ENCODE data around the gene TDRD5. TPM values are rescaled to one million over a fixed set of nuclear protein-coding genes. Genes with fewer than 3 reads are reported as not detected.
A peak's percentile ranks its signal among the peaks of the same experiment; 100 is the strongest.

TDRD5 gene
- polyA plus RNA-seq, 2 donors: 0.48 to 0.71 TPM

GRCh38 chr1:179575497-179576314, 15.9 kb upstream of the TDRD5 start, which contains the start of gene NPHS2:
NPHS2 (minus strand) TSS chr1:179575948; CDS start chr1:179575864, 84 bp downstream.
- Histone ChIP-seq H3K9me3 (ENCODE audit: control insufficient read depth in 2 of 2, insufficient read depth in 1 of 2, low read depth in 1 of 2, low read length in 1 of 2) (peaks cover 0 to 3% of the 10 kb centered on the region in 2 donors), H3K36me3 (ENCODE audit: control insufficient read depth in 2 of 2, insufficient read depth in 2 of 2, low read length in 1 of 2) (no peaks in the 10 kb centered on the region), H3K4me3 (ENCODE audit: low read depth in 1 of 2, low read length in 2 of 2) (no peak within 1 kb of the TSS), H3K4me1 (ENCODE audit: control insufficient read depth in 2 of 2, insufficient read depth in 2 of 2, low read length in 1 of 2) (no peaks in the 10 kb centered on the region), H3K27ac (ENCODE audit: low read depth in 2 of 2, low read length in 1 of 2) (no peak within 1 kb of the TSS), H3K27me3 (ENCODE audit: control insufficient read depth in 1 of 2, insufficient read depth in 2 of 2, low read length in 2 of 2) (peaks cover 2 to 10% of the 10 kb centered on the region in 2 donors)
- 5% methylated on average over 75 to 77 of the region's 77 CpGs for WGBS, 2 donors

DNA sequence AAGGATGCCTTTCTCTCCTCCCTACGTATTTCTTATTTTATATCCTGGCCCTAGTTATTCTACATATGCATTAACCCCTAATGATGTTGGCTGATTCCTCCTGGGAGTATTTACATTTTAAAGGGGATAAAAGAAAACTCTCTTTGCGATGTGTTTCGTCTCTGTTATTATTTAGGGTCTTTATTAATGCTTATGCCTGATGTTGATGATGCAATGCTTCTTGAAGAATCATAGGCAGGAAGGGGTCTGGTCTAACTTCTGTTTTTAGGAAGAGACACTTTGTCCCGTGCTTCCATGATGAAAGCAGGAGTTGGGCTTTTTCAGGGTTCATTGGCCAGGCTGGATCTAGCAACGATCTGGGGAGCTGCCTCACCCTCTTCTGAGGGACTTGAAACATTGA, 15.1 kb upstream of the TDRD5 start:
- Histone ChIP-seq H3K9me3 (ENCODE audit: control insufficient read depth in 2 of 2, insufficient read depth in 1 of 2, low read depth in 1 of 2, low read length in 1 of 2) (peaks cover 0 to 3% of the 10 kb centered on the region in 2 donors), H3K36me3 (ENCODE audit: control insufficient read depth in 2 of 2, insufficient read depth in 2 of 2, low read length in 1 of 2) (no peaks in the 10 kb centered on the region), H3K27ac (ENCODE audit: low read depth in 2 of 2, low read length in 1 of 2) (no peak overlapping the region), H3K4me1 (ENCODE audit: control insufficient read depth in 2 of 2, insufficient read depth in 2 of 2, low read length in 1 of 2) (no peaks in the 10 kb centered on the region), H3K27me3 (ENCODE audit: control insufficient read depth in 1 of 2, insufficient read depth in 2 of 2, low read length in 2 of 2) (peaks cover 2 to 10% of the 10 kb centered on the region in 2 donors), H3K4me3 (ENCODE audit: low read depth in 1 of 2, low read length in 2 of 2) (no peak overlapping the region)
- 32 to 40% methylated on average over 5 of the region's 5 CpGs for WGBS, 2 donors

- Histone ChIP-seq H3K4me1 (ENCODE audit: control insufficient read depth in 2 of 2, insufficient read depth in 2 of 2, low read length in 1 of 2) (peaks cover 0 to 4% of the 10 kb centered on the region in 2 donors), H3K9me3 (ENCODE audit: control insufficient read depth in 2 of 2, insufficient read depth in 1 of 2, low read depth in 1 of 2, low read length in 1 of 2) (peaks cover 0 to 2% of the 10 kb centered on the region in 2 donors), H3K27me3 (ENCODE audit: control insufficient read depth in 1 of 2, insufficient read depth in 2 of 2, low read length in 2 of 2) (no peaks in the 10 kb centered on the region), H3K4me3 (ENCODE audit: low read depth in 1 of 2, low read length in 2 of 2) (no peak overlapping the region), H3K27ac (ENCODE audit: low read depth in 2 of 2, low read length in 1 of 2) (no peak overlapping the region), H3K36me3 (ENCODE audit: control insufficient read depth in 2 of 2, insufficient read depth in 2 of 2, low read length in 1 of 2) (no peaks in the 10 kb centered on the region)
- 86 to 90% methylated on average over 5 of the region's 5 CpGs for WGBS, 2 donors
These were observed 7.8 kb upstream of the TDRD5 start for GRCh38 chr1:179583771-179584320.

DNA sequence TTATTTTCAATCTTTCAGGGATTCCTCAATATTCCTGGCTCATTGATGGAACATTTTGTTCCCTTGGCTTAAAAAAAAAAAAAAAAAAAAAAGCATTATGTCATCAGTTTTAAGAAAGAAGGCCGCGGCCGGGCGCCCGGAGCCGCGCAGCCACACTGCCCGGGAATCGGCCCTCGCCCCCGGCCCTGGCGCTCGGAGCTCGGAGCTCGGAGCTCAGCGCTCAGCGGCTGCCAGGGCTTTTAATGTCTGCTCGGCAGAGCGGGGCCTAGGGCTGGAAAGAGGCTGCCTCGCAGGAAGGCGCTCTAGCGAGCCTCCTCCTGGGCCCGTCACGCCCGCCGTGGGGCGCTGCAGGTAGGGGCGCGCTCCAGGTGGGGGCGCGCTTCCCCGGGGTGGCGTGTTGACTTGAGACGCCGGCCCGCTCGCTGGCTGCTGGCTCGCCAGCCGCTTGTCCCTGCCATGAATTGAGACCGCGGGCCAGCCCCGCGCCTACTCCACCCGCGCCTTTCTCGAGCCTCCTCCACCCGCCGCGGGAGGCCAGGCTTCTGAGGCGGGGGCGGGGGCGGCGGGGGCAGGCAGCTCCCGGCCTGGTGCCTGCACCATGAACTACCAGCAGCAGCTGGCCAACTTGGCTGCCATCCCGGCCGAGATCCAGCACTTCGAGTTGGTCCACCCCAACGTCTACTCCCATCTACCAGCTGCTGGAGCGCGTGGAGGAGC, 5.4 kb upstream of the TDRD5 start:
- 3 to 4% methylated on average over 59 to 60 of the region's 60 CpGs for WGBS, 2 donors
- H3K4me1 ChIP-seq (ENCODE audit: control insufficient read depth in 2 of 2, insufficient read depth in 2 of 2, low read length in 1 of 2): peaks cover 0 to 4% of the 10 kb centered on the region in 2 donors
- peak overlapping the region; percentile 12 to 32 for H3K4me3 ChIP-seq (ENCODE audit: low read depth in 1 of 2, low read length in 2 of 2)
- peaks cover 0 to 2% of the 10 kb centered on the region in 2 donors for H3K9me3 ChIP-seq (ENCODE audit: control insufficient read depth in 2 of 2, insufficient read depth in 1 of 2, low read depth in 1 of 2, low read length in 1 of 2)
- peak overlapping the region; percentile 6 to 42 for H3K27ac ChIP-seq (ENCODE audit: low read depth in 2 of 2, low read length in 1 of 2)
- no peaks in the 10 kb centered on the region for H3K27me3 ChIP-seq (ENCODE audit: control insufficient read depth in 1 of 2, insufficient read depth in 2 of 2, low read length in 2 of 2)
- H3K36me3 ChIP-seq (ENCODE audit: control insufficient read depth in 2 of 2, insufficient read depth in 2 of 2, low read length in 1 of 2): no peaks in the 10 kb centered on the region

DNA sequence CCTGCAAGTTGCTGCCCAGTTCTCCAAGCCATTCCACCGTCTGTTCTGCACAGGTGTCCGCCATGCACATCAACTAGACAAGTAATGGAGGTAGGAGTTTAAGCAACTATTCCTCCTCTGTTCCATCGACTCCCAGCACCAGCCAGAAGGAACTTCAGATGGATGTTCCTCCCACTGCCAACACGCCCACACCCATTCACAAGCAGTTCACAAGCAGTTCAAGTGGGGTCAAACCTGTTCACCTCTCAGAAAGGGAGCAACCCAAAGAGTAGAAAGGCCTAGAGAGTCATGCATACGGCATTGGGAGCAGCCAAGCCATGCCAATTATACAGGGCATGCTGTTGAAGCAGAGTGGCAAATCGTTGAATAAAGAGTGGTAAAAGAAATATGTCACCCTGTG, 4.3 kb upstream of the TDRD5 start:
- no peak overlapping the region for H3K4me3 ChIP-seq (ENCODE audit: low read depth in 1 of 2, low read length in 2 of 2)
- no peak overlapping the region for H3K27ac ChIP-seq (ENCODE audit: low read depth in 2 of 2, low read length in 1 of 2)
- peaks cover 0 to 2% of the 10 kb centered on the region in 2 donors for H3K9me3 ChIP-seq (ENCODE audit: control insufficient read depth in 2 of 2, insufficient read depth in 1 of 2, low read depth in 1 of 2, low read length in 1 of 2)
- 88 to 93% methylated on average over 6 of the region's 6 CpGs for WGBS, 2 donors
- no peaks in the 10 kb centered on the region for H3K27me3 ChIP-seq (ENCODE audit: control insufficient read depth in 1 of 2, insufficient read depth in 2 of 2, low read length in 2 of 2)
- peaks cover 4 to 8% of the 10 kb centered on the region in 2 donors for H3K4me1 ChIP-seq (ENCODE audit: control insufficient read depth in 2 of 2, insufficient read depth in 2 of 2, low read length in 1 of 2)
- H3K36me3 ChIP-seq (ENCODE audit: control insufficient read depth in 2 of 2, insufficient read depth in 2 of 2, low read length in 1 of 2): no peaks in the 10 kb centered on the region

GRCh38 chr1:179588425-179589024, 3.1 kb upstream of the TDRD5 start:
- no peaks in the 10 kb centered on the region for H3K27me3 ChIP-seq (ENCODE audit: control insufficient read depth in 1 of 2, insufficient read depth in 2 of 2, low read length in 2 of 2)
- 87 to 91% methylated on average over 18 of the region's 18 CpGs for WGBS, 2 donors

DNA sequence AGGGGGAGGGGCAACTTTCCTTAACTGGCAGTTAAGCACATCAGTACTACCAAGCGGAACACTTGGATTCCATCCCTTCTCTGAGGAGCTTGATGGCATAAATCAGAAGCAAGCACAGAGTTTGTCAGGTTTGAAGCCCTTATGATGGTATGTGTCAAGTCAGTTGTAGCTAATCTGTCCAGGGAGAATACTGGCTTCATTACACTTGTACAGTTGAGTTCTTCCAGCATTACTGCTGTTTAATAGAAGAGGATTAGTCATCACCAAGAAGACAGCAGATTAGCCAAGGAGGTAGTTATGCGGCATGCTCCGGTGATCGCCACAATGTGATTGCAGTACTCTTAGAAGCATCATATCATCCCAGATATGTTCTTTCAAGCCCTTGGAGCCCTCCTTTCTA, 2.1 kb upstream of the TDRD5 start:
- Histone ChIP-seq H3K9me3 (ENCODE audit: control insufficient read depth in 2 of 2, insufficient read depth in 1 of 2, low read depth in 1 of 2, low read length in 1 of 2) (peaks cover 0 to 2% of the 10 kb centered on the region in 2 donors), H3K4me3 (ENCODE audit: low read depth in 1 of 2, low read length in 2 of 2) (no peak overlapping the region), H3K27ac (ENCODE audit: low read depth in 2 of 2, low read length in 1 of 2) (no peak overlapping the region), H3K27me3 (ENCODE audit: control insufficient read depth in 1 of 2, insufficient read depth in 2 of 2, low read length in 2 of 2) (no peaks in the 10 kb centered on the region), H3K4me1 (ENCODE audit: control insufficient read depth in 2 of 2, insufficient read depth in 2 of 2, low read length in 1 of 2) (peaks cover 4 to 8% of the 10 kb centered on the region in 2 donors), H3K36me3 (ENCODE audit: control insufficient read depth in 2 of 2, insufficient read depth in 2 of 2, low read length in 1 of 2) (no peaks in the 10 kb centered on the region)
- 83 to 94% methylated on average over 4 of the region's 4 CpGs for WGBS, 2 donors

More at GRCh38 chr1:179588425-179589024, 3.1 kb upstream of the TDRD5 start:
- Histone ChIP-seq H3K4me1 (ENCODE audit: control insufficient read depth in 2 of 2, insufficient read depth in 2 of 2, low read length in 1 of 2) (peaks cover 4 to 8% of the 10 kb centered on the region in 2 donors), H3K4me3 (ENCODE audit: low read depth in 1 of 2, low read length in 2 of 2) (no peak overlapping the region), H3K9me3 (ENCODE audit: control insufficient read depth in 2 of 2, insufficient read depth in 1 of 2, low read depth in 1 of 2, low read length in 1 of 2) (peaks cover 0 to 2% of the 10 kb centered on the region in 2 donors), H3K27ac (ENCODE audit: low read depth in 2 of 2, low read length in 1 of 2) (no peak overlapping the region), H3K36me3 (ENCODE audit: control insufficient read depth in 2 of 2, insufficient read depth in 2 of 2, low read length in 1 of 2) (no peaks in the 10 kb centered on the region)

DNA sequence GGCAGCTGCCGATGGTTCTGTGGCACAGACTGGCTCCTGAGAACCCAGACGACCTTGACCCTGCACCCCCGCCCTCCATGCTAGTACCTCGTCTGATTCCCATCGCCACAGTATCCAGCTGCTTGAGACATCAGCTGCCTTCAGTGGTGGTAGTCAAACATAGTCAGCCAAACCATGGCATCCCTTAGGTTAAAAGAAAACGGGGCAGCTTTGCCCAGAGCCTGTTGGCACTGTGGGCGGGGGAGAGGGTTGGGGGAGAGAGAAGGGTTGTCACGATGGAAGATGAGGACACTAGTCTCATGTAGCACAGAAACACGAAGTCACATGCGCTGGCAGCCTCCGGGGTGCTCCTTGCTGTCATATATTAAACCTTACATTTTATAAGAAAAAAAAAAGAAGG, 961 bp upstream of the TDRD5 start:
- Histone ChIP-seq H3K4me1 (ENCODE audit: control insufficient read depth in 2 of 2, insufficient read depth in 2 of 2, low read length in 1 of 2) (peaks cover 4 to 8% of the 10 kb centered on the region in 2 donors), H3K9me3 (ENCODE audit: control insufficient read depth in 2 of 2, insufficient read depth in 1 of 2, low read depth in 1 of 2, low read length in 1 of 2) (peaks cover 0 to 2% of the 10 kb centered on the region in 2 donors), H3K27me3 (ENCODE audit: control insufficient read depth in 1 of 2, insufficient read depth in 2 of 2, low read length in 2 of 2) (no peaks in the 10 kb centered on the region), H3K36me3 (ENCODE audit: control insufficient read depth in 2 of 2, insufficient read depth in 2 of 2, low read length in 1 of 2) (no peaks in the 10 kb centered on the region), H3K27ac (ENCODE audit: low read depth in 2 of 2, low read length in 1 of 2) (no peak overlapping the region), H3K4me3 (ENCODE audit: low read depth in 1 of 2, low read length in 2 of 2) (no peak overlapping the region)
- WGBS, 2 donors: 84 to 85% methylated on average over 11 of the region's 11 CpGs

DNA sequence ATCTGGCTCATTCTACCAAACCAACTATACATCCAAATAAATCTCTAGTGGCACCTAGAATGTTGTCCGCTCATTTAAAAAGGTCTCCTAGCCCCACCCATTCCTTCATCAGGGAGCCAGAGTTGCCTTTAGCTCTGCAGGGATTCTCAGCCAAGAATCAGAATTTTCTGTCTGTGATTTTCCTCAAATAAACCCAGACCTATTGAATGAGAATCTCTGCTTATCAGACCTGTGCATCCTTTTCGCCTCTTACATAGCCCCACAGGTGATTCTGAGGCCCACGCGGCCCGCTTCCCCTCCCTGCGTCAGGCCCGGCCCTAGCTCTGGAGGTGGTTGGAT, 410 bp upstream of the TDRD5 start:
- Histone ChIP-seq H3K9me3 (ENCODE audit: control insufficient read depth in 2 of 2, insufficient read depth in 1 of 2, low read depth in 1 of 2, low read length in 1 of 2) (peaks cover 0 to 2% of the 10 kb centered on the region in 2 donors), H3K4me1 (ENCODE audit: control insufficient read depth in 2 of 2, insufficient read depth in 2 of 2, low read length in 1 of 2) (peaks cover 4 to 6% of the 10 kb centered on the region in 2 donors), H3K4me3 (ENCODE audit: low read depth in 1 of 2, low read length in 2 of 2) (peak overlapping the region; percentile 45 to 47), H3K27ac (ENCODE audit: low read depth in 2 of 2, low read length in 1 of 2) (no peak overlapping the region), H3K36me3 (ENCODE audit: control insufficient read depth in 2 of 2, insufficient read depth in 2 of 2, low read length in 1 of 2) (no peaks in the 10 kb centered on the region), H3K27me3 (ENCODE audit: control insufficient read depth in 1 of 2, insufficient read depth in 2 of 2, low read length in 2 of 2) (no peaks in the 10 kb centered on the region)
- 15 to 21% methylated on average over 7 of the region's 7 CpGs for WGBS, 2 donors

Measured in esophagus (tissue), 2 donors.